VCaP (cell line): ENCODE data around the gene TRMT61A.

Source experiments
- H3K27ac ChIP-seq: fragments of 450-650 bp; 2 replicates; pipeline ENCODE4 v1.5.1; 2017
- TF ChIP-seq, protein P1 (sequence below): fragments of 450-650 bp; conservative IDR thresholded peaks from 2 replicates; pipeline ENCODE4 v1.5.1; 2017; ENCODE audit warnings: mild to moderate bottlenecking, moderate library complexity

Gene TRMT61A

DNA sequence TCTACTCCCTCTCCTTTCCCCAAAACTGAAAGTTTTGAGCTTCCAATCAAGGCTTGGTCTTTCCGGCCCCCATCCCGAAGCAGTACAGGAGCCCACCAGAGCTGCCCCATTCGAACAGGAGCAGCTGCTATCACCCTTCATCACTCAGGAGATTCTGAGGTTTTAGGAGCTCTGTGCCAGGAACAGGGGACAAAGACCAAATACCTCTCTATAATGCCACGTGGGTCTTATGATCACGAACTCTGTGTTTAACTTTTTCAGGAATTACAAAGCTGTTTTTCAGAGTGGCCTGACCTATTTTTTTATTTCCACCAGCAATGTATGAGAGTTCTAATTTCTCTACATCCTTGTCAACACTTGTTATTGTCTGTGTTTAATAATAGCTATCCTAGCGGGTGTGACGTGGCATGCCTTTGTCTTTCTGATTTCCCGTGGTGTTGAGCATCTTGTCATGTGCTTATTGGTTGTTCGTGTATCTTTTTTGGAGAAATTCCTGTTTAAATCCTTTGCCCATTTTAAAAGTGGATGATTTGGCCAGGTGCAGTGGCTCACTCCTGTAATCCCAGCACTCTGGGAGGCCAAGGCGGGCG, 55.4 kb downstream of the TRMT61A start:
- H3K27ac ChIP-seq, result no peak overlapping the region
- TF ChIP-seq, protein P1, sequence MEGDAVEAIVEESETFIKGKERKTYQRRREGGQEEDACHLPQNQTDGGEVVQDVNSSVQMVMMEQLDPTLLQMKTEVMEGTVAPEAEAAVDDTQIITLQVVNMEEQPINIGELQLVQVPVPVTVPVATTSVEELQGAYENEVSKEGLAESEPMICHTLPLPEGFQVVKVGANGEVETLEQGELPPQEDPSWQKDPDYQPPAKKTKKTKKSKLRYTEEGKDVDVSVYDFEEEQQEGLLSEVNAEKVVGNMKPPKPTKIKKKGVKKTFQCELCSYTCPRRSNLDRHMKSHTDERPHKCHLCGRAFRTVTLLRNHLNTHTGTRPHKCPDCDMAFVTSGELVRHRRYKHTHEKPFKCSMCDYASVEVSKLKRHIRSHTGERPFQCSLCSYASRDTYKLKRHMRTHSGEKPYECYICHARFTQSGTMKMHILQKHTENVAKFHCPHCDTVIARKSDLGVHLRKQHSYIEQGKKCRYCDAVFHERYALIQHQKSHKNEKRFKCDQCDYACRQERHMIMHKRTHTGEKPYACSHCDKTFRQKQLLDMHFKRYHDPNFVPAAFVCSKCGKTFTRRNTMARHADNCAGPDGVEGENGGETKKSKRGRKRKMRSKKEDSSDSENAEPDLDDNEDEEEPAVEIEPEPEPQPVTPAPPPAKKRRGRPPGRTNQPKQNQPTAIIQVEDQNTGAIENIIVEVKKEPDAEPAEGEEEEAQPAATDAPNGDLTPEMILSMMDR, result no peak
